HEK293 (cell line): Measurements from ENCODE around the gene FIG4.

ENCODE experiments used
- ZBTB8A ChIP-seq: fragments of 450-650 bp; formaldehyde crosslinking; IDR thresholded peaks from 2 replicates; pipeline ENCODE4 v1.5.1; 2016; ENCODE audit warnings: missing biosample characterization, missing genetic modification characterization
- ZNF707 ChIP-seq: fragments of 450-650 bp; formaldehyde crosslinking; IDR thresholded peaks from 2 replicates; pipeline ENCODE4 v1.5.1; 2016; ENCODE audit warnings: missing biosample characterization, missing genetic modification characterization

GRCh38 chr6:109834131-109834530, 143.0 kb downstream of the FIG4 start:
- TF ChIP-seq ZBTB8A (tag by site-specific recombination) (no peak), ZNF707 (tag by site-specific recombination) (no peak)
